K562 (cell line): ENCODE results near the gene HBQ1. TPM values are rescaled to one million over a fixed set of nuclear protein-coding genes. Genes with fewer than 3 reads are reported as not detected.
A peak's percentile ranks its signal among the peaks of the same experiment; 100 is the strongest.

Source experiments
- BCOR ChIP-seq: fragments of 450-650 bp; IDR thresholded peaks from 2 replicates; pipeline ENCODE4 v1.6.1; 2016
- CCAR2 ChIP-seq: fragments of 200-400 bp; formaldehyde crosslinking; IDR thresholded peaks from 2 replicates; pipeline ENCODE4 v1.6.1; 2017; ENCODE audit warnings: mild to moderate bottlenecking, low read depth, low read length
- CCNT2 ChIP-seq: IDR thresholded peaks from 2 replicates; pipeline ENCODE4 v1.6.1; 2011; ENCODE audit warnings: borderline replicate concordance, low read depth, mild to moderate bottlenecking, moderate library complexity, mixed read lengths, low read length; ENCODE audit not compliant: insufficient read length; ENCODE audit errors: extremely low read depth
- CXXC5 ChIP-seq: fragments of 250-450 bp; sonication (Bioruptor Pico); IDR thresholded peaks from 2 replicates; pipeline ENCODE4 v1.8.0; 2022; ENCODE audit warnings: inconsistent platforms, mild to moderate bottlenecking, moderate library complexity
- EP300 ChIP-seq: IDR thresholded peaks from 2 replicates; pipeline ENCODE4 v1.6.1; 2012; ENCODE audit warnings: low read length, improper control_type of control experiment
- ESRRB ChIP-seq: fragments of 250-450 bp; sonication (Bioruptor Pico); IDR thresholded peaks from 2 replicates; pipeline ENCODE4 v1.5.0; 2020; ENCODE audit warnings: mild to moderate bottlenecking, moderate library complexity, borderline replicate concordance
- GATAD2A ChIP-seq: fragments of 450-650 bp; IDR thresholded peaks from 2 replicates; pipeline ENCODE4 v1.6.1; 2017
- JUND ChIP-seq, 2 experiments: IDR thresholded peaks; 2 replicates in 1 of 2; 3 replicates in 1 of 2; pipeline ENCODE4 v1.6.1; 2011; ENCODE audit warnings: borderline replicate concordance in 2 of 2, low read depth in 2 of 2, low read length in 2 of 2, improper control_type of control experiment in 1 of 2, missing biosample characterization in 1 of 2, missing genetic modification characterization in 1 of 2, missing genetic modification reagents in 1 of 2
- KAT8 ChIP-seq: fragments of 450-650 bp; IDR thresholded peaks from 2 replicates; pipeline ENCODE4 v1.6.1; 2016; ENCODE audit warnings: low read depth, mild to moderate bottlenecking
- LEF1 ChIP-seq: fragments of 450-650 bp; IDR thresholded peaks from 2 replicates; pipeline ENCODE4 v1.6.1; 2016; ENCODE audit warnings: mild to moderate bottlenecking
- MBD2 ChIP-seq: sonication (generic); IDR thresholded peaks from 2 replicates; pipeline ENCODE4 v1.6.1; 2016; ENCODE audit warnings: low read depth, borderline replicate concordance
- NEUROD1 ChIP-seq: fragments of 150-350 bp; IDR thresholded peaks from 2 replicates; pipeline ENCODE4 v1.6.1; 2014; ENCODE audit warnings: borderline replicate concordance, low read length, low read depth; ENCODE audit not compliant: partially characterized antibody
- NFRKB ChIP-seq: fragments of 450-650 bp; IDR thresholded peaks from 2 replicates; pipeline ENCODE4 v1.6.1; 2016; ENCODE audit warnings: low read depth
- RNF2 ChIP-seq: sonication (generic); IDR thresholded peaks from 2 replicates; pipeline ENCODE4 v1.6.1; 2016
- SMAD4 ChIP-seq: fragments of 250-450 bp; sonication (Bioruptor Pico); conservative IDR thresholded peaks from 2 replicates; pipeline ENCODE4 v1.8.0; 2021; ENCODE audit warnings: inconsistent platforms, mild to moderate bottlenecking, moderate library complexity
- SMARCC2 ChIP-seq: fragments of 450-650 bp; IDR thresholded peaks from 2 replicates; pipeline ENCODE4 v1.6.1; 2017; ENCODE audit warnings: antibody characterized with exemption, moderate library complexity, mild to moderate bottlenecking, low read depth
- SUPT5H ChIP-seq: fragments of 450-650 bp; IDR thresholded peaks from 2 replicates; pipeline ENCODE4 v1.6.1; 2016
- TAF1 ChIP-seq: IDR thresholded peaks from 2 replicates; pipeline ENCODE4 v1.6.1; 2011; ENCODE audit warnings: mild to moderate bottlenecking, low read length, moderate library complexity; ENCODE audit not compliant: insufficient read depth, control insufficient read depth, severe bottlenecking; ENCODE audit errors: extremely low read depth
- TCF3 ChIP-seq: sonication (generic); formaldehyde crosslinking; IDR thresholded peaks from 2 replicates; pipeline ENCODE4 v1.4.0; 2020; ENCODE audit warnings: mild to moderate bottlenecking, missing genetic modification reagents
- TCF7 ChIP-seq: sonication (generic); IDR thresholded peaks from 2 replicates; pipeline ENCODE4 v1.6.1; 2016; ENCODE audit warnings: antibody characterized with exemption, borderline replicate concordance
- TEAD1 ChIP-seq, 2 experiments: fragments of 450-650 bp in 1 of 2; sonication (generic) in 1 of 2; formaldehyde crosslinking; IDR thresholded peaks; 2 replicates each; pipeline versions ENCODE4 v1.4.0 to v1.8.0; 2020 to 2022; ENCODE audit warnings: mild to moderate bottlenecking in 2 of 2, missing genetic modification reagents in 1 of 2
- ZEB2 ChIP-seq: fragments of 450-650 bp; IDR thresholded peaks from 2 replicates; pipeline ENCODE4 v1.6.1; 2016
- ZNF12 ChIP-seq: sonication (generic); formaldehyde crosslinking; IDR thresholded peaks from 2 replicates; pipeline ENCODE4 v1.4.0; 2020; ENCODE audit warnings: mild to moderate bottlenecking, missing genetic modification reagents
- polyA plus RNA-seq, 8 experiments: library from polyadenylated mRNA; depleted of rRNA in 4 of 8; stranded (reverse) in 5 of 8; unstranded in 3 of 8; fragments of >200 nt; fragmentation: Nextera tagmentation in 2 of 8; fragmentation: Illumina TruSeq in 1 of 8; extraction: Ambion mirVana in 2 of 8; extraction: Trizol in 1 of 8; gene quantifications; 2 replicates each; pipeline versions ENCODE4 v1.2.1 to v1.2.3, GENCODE V29; 2011 to 2014; ENCODE audit warnings: inconsistent platforms in 1 of 8, missing spikeins in 1 of 8
- total RNA-seq, 7 experiments: library from RNA; depleted of rRNA in 6 of 7; stranded (reverse); fragments of >200 nt in 6 of 7; fragmentation: Illumina TruSeq in 2 of 7; extraction: Trizol in 2 of 7; gene quantifications; 2 replicates each; pipeline versions ENCODE4 v1.2.1 to v1.2.3, GENCODE V29; 2011 to 2021; ENCODE audit warnings: low replicate concordance in 1 of 7
- TF ChIP-seq, protein P1 (sequence below): conservative IDR thresholded peaks from 2 replicates; pipeline ENCODE4 v1.6.1; 2011; ENCODE audit warnings: low read depth, mild to moderate bottlenecking, low read length; ENCODE audit not compliant: control insufficient read depth
- TF ChIP-seq, protein P2 (sequence below): fragments of 450-650 bp; IDR thresholded peaks from 2 replicates; pipeline ENCODE4 v1.6.1; 2016; ENCODE audit warnings: missing biosample characterization, missing genetic modification characterization
- TF ChIP-seq, protein P3 (sequence below): fragments of 450-650 bp; formaldehyde crosslinking; IDR thresholded peaks from 2 replicates; pipeline ENCODE4 v1.4.0; 2020; ENCODE audit warnings: mild to moderate bottlenecking
- TF ChIP-seq, protein P4 (sequence below): sonication (generic); formaldehyde crosslinking; IDR thresholded peaks from 2 replicates; pipeline ENCODE4 v1.8.1; 2023; ENCODE audit warnings: mild to moderate bottlenecking, missing genetic modification reagents

Gene HBQ1
- total and polyA plus RNA-seq, 9 of the 15 experiments (the other 6 are each of a cell fraction or from before 2014, with no cell fraction given): 2.3 to 190 (median 19.8) TPM

DNA sequence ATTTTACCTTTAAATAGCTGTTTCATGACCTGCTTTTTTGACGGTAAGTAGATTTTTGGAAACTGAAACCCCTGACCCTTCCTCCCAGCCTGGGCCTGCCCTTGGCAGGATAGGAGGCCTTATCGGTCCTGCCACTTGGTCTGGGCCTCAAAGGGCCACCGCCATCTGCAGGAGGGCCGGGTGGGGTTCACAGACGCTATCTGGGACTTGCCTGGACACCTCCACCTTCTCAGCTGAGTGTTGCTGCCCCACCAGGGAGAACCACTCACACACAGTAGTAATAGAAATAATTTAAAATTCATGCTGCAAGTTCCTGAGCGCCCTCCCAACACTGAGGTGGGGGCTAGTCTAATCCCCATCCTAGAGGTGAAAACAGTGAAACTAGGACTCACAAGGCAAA, 37.2 kb upstream of the HBQ1 start (continued):
- TF ChIP-seq EP300: peak; percentile 92
- TF ChIP-seq NEUROD1: peak; percentile 67
- TF ChIP-seq NFRKB: peak; percentile 2; the same call in 1 of the 2 replicates
- peak; percentile 20 for TF ChIP-seq TAF1
- TF ChIP-seq KAT8: no peak
- peak; percentile 76 for TF ChIP-seq CXXC5 (CRISPR knock-in tag)
- peak; percentile 89 for TF ChIP-seq TCF7
- TF ChIP-seq ESRRB: no peak
- peak; percentile 81; the same call in 1 of the 2 replicates for TF ChIP-seq ZEB2
- 0 out of 4 replicates have a peak, but pooled peaks of 1 of the 2 experiments have one; percentile 73 for TF ChIP-seq TEAD1 (CRISPR knock-in tag; IDR thresholded peaks at IDR 0.05)
- peak; percentile 79 for TF ChIP-seq SMARCC2
- peak; percentile 61; the same call in 1 of the 2 replicates for TF ChIP-seq JUND (IDR thresholded peaks at IDR 0.05; ENCODE audit: borderline replicate concordance, low read depth, low read length)
- no peak; the same call in 2 of the 3 replicates for TF ChIP-seq JUND (tag; IDR thresholded peaks at IDR 0.05; ENCODE audit: borderline replicate concordance, low read depth, low read length)
- no peak for TF ChIP-seq ZNF12 (CRISPR knock-in tag)
- TF ChIP-seq, protein P1, sequence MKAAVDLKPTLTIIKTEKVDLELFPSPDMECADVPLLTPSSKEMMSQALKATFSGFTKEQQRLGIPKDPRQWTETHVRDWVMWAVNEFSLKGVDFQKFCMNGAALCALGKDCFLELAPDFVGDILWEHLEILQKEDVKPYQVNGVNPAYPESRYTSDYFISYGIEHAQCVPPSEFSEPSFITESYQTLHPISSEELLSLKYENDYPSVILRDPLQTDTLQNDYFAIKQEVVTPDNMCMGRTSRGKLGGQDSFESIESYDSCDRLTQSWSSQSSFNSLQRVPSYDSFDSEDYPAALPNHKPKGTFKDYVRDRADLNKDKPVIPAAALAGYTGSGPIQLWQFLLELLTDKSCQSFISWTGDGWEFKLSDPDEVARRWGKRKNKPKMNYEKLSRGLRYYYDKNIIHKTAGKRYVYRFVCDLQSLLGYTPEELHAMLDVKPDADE: peak; percentile 70; the same call in 1 of the 2 replicates
- TF ChIP-seq GATAD2A: peak; percentile 73; the same call in 1 of the 2 replicates
- TF ChIP-seq, protein P2, sequence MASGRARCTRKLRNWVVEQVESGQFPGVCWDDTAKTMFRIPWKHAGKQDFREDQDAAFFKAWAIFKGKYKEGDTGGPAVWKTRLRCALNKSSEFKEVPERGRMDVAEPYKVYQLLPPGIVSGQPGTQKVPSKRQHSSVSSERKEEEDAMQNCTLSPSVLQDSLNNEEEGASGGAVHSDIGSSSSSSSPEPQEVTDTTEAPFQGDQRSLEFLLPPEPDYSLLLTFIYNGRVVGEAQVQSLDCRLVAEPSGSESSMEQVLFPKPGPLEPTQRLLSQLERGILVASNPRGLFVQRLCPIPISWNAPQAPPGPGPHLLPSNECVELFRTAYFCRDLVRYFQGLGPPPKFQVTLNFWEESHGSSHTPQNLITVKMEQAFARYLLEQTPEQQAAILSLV (tag): no peak
- peak; percentile 98 for TF ChIP-seq TCF3 (CRISPR knock-in tag)
- TF ChIP-seq, protein P3, sequence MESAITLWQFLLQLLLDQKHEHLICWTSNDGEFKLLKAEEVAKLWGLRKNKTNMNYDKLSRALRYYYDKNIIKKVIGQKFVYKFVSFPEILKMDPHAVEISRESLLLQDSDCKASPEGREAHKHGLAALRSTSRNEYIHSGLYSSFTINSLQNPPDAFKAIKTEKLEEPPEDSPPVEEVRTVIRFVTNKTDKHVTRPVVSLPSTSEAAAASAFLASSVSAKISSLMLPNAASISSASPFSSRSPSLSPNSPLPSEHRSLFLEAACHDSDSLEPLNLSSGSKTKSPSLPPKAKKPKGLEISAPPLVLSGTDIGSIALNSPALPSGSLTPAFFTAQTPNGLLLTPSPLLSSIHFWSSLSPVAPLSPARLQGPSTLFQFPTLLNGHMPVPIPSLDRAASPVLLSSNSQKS (CRISPR knock-in tag): no peak
- peak; percentile 87 for TF ChIP-seq LEF1
- TF ChIP-seq SMAD4: peak; percentile 85
- TF ChIP-seq MBD2: 0 out of 2 replicates have a peak, but pooled peaks have one; percentile 37
- peak; percentile 76; the same call in 1 of the 2 replicates for TF ChIP-seq RNF2
- TF ChIP-seq CCNT2: peak; percentile 74
- no peak for TF ChIP-seq CCAR2
- no peak for TF ChIP-seq SUPT5H
- peak; percentile 44; the same call in 1 of the 2 replicates for TF ChIP-seq BCOR
- TF ChIP-seq, protein P4, sequence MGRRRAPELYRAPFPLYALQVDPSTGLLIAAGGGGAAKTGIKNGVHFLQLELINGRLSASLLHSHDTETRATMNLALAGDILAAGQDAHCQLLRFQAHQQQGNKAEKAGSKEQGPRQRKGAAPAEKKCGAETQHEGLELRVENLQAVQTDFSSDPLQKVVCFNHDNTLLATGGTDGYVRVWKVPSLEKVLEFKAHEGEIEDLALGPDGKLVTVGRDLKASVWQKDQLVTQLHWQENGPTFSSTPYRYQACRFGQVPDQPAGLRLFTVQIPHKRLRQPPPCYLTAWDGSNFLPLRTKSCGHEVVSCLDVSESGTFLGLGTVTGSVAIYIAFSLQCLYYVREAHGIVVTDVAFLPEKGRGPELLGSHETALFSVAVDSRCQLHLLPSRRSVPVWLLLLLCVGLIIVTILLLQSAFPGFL: 0 out of 2 replicates have a peak, but pooled peaks have one; percentile 28
